HG03025 (cell line): ENCODE measurements around the gene MRPL40.

Experiments used
- ATAC-seq: cut with Tn5 transposase; IDR thresholded peaks from one replicate; pipeline ENCODE4 v1.9.1; 2021; ENCODE audit warnings: mild to moderate bottlenecking, moderate library complexity; ENCODE audit not compliant: unreplicated experiment, low FRiP score

Gene MRPL40

GRCh38 chr22:19478901-19479354 is 46.6 kb downstream of the MRPL40 start, which contains the start of gene UFD1:
Gene UFD1 (minus strand): TSS chr22:19479193. CDS start chr22:19479085, 108 bp downstream.
- ATAC-seq, result peak; percentile 48

DNA sequence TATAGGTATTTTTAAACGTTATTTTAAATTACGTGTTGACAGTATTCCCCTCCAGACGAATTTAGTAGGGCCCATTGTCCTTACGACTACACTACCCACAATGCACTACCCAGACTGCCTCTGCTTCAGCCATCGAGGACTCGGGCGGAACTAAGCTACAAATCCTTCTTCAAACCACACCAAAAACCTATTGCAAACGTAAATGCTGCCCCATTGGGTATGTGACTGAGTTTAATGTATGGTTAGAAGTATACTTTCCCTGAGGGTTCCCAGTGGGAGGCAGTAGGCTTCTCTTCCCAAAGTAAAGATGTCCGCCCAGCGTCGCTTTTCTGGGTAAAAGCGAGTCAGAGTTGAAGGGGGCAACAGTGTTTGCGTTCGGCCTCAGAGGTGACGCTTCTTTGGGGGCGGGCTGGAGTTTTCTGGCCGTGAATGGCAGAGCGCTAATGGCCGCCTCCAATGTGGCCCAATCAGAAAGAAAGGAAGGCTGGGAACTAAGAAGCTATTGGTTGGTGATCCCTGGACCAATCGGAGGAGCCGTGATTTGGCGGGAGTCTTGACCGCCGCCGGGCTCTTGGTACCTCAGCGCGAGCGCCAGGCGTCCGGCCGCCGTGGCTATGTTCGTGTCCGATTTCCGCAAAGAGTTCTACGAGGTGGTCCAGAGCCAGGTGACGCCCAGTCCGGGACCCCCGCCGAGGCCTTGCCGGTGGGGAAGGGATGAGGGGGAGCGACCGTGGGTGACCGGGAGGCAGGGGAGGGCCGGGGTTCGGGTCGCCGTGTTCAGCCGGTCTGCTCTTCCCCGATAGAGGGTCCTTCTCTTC is 47.2 kb downstream of the MRPL40 start, which contains the start of gene CDC45:
CDC45 (plus strand) TSS at position 566 of the 818 bp plus-strand sequence; CDS start at position 615, 49 bp downstream.
- peak; percentile 73 for ATAC-seq

DNA sequence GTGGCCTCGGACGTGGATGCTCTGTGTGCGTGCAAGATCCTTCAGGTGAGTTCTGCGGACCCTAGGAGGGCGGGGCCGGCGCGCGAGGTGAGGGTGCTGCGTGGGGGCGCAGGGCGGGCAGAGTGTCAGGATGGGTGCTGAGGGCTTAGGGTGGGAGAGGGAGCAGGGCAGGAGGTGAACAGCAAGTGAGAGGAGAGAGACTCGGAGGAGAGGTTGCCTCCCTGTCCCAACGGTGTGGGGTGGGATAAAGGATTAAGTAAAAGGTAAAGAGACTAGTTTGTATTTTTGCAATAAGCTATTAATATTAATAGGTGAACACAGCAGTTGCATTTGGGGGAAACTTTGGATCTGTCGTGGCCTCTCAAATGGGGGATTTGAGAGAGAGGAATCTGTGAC is 47.8 kb downstream of the MRPL40 start:
- ATAC-seq, result no peak

DNA sequence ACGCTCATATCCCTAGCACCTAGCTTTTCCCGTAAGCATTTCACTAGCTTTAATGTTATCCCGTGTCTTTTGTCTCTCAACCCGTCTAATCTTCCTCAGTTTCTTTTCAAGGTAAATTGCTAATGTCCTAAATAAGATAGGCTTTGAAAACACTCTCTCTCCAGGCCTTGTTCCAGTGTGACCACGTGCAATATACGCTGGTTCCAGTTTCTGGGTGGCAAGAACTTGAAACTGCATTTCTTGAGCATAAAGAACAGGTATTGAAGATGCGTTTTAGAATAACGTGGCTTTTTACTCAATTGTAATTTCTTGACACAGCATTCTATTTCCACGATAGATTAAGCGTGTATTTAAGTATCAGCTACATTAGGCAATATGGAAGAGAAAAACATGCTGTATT is 48.4 kb downstream of the MRPL40 start:
- ATAC-seq, result no peak

- no peak for ATAC-seq
Observed at GRCh38 chr22:19482297-19482696, 50.0 kb downstream of the MRPL40 start.

GRCh38 chr22:19483481-19484244 is 51.3 kb downstream of the MRPL40 start:
- ATAC-seq, result no peak
